Measurements from ENCODE around the gene PSTK. TPM values are rescaled to one million over a fixed set of nuclear protein-coding genes. Genes with fewer than 3 reads are reported as not detected.

The PSTK gene, protein sequence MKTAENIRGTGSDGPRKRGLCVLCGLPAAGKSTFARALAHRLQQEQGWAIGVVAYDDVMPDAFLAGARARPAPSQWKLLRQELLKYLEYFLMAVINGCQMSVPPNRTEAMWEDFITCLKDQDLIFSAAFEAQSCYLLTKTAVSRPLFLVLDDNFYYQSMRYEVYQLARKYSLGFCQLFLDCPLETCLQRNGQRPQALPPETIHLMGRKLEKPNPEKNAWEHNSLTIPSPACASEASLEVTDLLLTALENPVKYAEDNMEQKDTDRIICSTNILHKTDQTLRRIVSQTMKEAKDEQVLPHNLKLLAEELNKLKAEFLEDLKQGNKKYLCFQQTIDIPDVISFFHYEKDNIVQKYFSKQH
- polyA plus RNA-seq (2012; ENCODE audit: insufficient read depth, insufficient read length, low read depth) = 14.9 TPM

DNA sequence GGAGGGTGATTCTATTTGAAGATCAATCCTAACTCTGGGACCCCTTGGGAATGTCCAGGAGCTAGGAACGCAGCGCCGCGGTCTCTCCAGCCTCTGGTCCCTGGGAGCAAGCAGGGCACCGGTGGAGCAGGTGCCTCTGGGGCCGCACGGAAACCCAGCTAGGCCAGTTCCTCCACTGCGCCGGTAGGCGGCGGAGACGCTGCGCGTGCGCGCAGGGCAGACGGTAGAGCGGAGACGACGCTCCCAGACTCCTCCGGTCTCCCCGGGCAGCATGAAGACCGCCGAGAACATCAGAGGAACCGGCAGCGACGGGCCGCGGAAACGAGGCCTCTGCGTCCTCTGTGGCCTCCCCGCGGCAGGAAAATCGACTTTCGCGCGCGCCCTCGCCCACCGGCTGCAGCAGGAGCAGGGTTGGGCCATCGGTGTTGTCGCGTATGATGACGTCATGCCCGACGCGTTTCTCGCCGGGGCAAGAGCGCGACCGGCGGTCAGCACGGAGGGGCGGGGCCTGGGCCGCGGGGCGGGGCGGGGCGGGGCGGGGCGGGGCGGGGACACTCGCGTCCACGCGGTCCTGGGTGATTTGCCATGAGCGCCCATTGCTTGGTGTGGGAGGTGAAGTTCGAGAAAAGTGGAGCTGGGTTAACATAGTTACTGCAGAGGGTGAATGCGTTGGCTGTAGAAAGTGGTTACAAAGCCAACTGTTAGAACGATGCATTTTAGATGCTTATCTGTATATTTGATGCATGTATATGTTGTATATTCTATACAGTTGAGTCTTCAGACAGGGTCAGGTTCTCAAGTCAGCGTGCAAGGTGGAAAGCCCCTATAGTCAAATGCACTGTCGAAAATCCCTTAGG, at the start of gene PSTK:
TSS of gene PSTK (plus strand) at position 193 of the 857 bp plus-strand sequence. CDS start at position 272, 79 bp downstream.
- DNase-seq = peak; percentile 90
- Histone ChIP-seq H3K36me3 (no peaks in the 10 kb centered on the region; the same call in 1 of the 2 replicates), H3K27me3 (no peaks in the 10 kb centered on the region), H3K4me3 (ENCODE audit: low read depth, low read length) (peak within 1 kb of the TSS; percentile 72), H3K4me1 (no peaks in the 10 kb centered on the region), H3K9me3 (no peaks in the 10 kb centered on the region)
- TF ChIP-seq, protein P1, sequence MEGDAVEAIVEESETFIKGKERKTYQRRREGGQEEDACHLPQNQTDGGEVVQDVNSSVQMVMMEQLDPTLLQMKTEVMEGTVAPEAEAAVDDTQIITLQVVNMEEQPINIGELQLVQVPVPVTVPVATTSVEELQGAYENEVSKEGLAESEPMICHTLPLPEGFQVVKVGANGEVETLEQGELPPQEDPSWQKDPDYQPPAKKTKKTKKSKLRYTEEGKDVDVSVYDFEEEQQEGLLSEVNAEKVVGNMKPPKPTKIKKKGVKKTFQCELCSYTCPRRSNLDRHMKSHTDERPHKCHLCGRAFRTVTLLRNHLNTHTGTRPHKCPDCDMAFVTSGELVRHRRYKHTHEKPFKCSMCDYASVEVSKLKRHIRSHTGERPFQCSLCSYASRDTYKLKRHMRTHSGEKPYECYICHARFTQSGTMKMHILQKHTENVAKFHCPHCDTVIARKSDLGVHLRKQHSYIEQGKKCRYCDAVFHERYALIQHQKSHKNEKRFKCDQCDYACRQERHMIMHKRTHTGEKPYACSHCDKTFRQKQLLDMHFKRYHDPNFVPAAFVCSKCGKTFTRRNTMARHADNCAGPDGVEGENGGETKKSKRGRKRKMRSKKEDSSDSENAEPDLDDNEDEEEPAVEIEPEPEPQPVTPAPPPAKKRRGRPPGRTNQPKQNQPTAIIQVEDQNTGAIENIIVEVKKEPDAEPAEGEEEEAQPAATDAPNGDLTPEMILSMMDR (IDR thresholded peaks at IDR 0.05; ENCODE audit: low read depth, low read length) = peak; percentile 80

DNA sequence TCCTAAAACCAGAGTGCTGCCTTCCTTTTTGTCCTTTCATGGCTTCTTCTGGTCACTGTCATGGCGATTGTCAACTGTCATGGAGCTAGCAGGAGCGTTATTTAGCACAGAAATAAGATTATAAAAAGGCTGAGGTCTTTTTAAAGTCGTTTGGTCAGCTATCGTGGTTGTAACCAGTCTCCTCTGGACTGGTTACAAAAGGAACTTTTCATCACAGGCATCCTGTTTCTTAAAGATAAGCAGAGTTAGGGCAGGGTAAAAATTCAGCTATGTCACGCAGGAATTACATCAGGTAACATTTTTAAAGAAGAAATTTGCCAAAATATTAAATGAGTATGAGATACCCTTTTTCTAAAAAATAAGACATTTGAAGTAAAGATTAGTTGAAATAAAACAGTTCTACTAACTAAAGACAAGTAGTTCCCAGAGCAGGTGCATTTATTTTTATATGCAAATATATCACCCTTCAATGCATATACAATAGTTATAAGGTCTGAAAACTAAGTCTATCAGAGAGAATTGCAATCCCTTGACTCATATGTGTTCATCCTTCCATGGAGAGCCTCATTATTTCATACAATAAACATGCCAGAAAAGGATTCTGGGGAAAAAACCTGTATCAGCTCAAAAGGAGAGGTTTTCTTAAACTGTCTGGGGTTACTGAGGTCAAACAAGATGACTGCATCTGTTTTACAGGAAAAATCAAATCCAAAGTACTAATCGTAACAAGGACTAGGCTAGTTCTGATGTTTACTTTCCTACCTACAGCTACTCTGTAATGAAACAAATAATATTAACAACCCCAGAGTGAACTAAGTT, 48.9 kb upstream of the PSTK start:
- Histone ChIP-seq H3K27me3 (no peaks in the 10 kb centered on the region), H3K4me3 (ENCODE audit: low read depth, low read length) (no peak overlapping the region), H3K36me3 (peaks cover 9% of the 10 kb centered on the region; the same call in 1 of the 2 replicates), H3K9me3 (no peaks in the 10 kb centered on the region), H3K4me1 (no peaks in the 10 kb centered on the region)
- DNase-seq = no peak
- TF ChIP-seq, protein P1 (IDR thresholded peaks at IDR 0.05; ENCODE audit: low read depth, low read length) = no peak

DNA sequence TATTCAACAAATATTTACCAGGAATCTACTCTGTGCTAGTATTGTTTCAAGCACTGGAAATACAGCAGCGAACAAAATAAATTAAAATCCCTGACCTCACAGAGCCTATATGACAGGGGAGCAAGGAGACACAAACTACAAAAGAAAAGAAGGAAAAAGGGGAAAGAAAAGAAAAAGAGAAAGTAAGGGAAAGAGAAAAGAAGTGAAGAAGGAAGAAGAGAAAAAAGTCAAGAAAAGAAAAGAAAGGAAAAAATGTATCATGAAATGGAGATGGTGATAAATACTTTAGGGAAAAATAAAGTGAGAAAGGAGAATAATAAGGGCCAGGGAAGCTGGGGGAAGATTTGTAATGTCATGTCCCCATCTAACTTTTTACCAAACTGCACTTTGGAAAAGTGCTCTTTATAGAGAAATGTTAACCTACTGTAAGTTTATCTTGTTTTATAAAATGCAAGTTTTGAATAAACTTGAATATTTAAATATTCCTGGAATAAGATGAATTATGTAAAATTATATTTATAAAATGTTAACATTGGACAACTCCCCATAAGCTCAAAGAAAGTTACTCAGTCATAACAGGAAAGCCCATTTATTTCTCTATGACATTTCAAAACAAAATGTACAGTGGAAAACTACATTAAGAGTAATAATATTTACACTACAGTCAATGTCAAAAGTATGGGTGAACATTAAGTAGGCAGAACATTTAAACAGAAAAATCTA, 40.9 kb upstream of the PSTK start:
- no peak for DNase-seq
- Histone ChIP-seq H3K9me3 (no peaks in the 10 kb centered on the region), H3K36me3 (peaks cover 23% of the 10 kb centered on the region), H3K4me3 (ENCODE audit: low read depth, low read length) (no peak overlapping the region), H3K27me3 (no peaks in the 10 kb centered on the region), H3K4me1 (no peaks in the 10 kb centered on the region; the same call in 1 of the 2 replicates)
- TF ChIP-seq, protein P1 (IDR thresholded peaks at IDR 0.05; ENCODE audit: low read depth, low read length) = no peak

DNA sequence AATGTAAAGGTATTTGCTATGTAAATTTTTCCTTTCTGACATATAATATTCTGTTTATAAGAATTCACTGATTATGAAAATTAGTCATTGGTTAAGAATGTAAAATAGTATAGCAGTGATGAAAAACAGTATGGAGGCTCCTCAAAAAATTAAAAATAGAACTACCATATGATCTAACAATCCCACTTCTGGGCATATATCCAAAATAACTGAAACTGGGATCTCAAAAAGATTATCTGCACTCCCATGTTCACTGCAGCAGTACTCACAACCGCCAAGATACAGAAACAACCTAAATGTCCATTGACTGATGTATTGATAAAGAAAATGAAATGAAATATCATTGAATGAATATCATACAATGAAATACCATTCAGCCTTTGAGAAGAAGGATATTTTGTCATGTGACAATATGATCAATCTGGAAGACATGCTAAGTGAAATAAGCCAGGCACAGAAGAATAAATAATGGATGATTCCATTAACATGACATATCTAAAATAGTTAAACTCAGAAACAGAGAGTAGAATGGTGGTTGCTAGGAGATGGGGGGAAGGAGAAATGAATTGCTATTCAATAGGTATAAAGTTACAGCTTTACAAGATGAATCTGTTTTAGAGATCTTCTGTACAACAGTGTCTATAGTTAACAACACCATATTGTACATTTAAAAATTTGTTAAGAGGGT, 40.2 kb upstream of the PSTK start:
- no peak for DNase-seq
- TF ChIP-seq, protein P1 (IDR thresholded peaks at IDR 0.05; ENCODE audit: low read depth, low read length) = no peak
- Histone ChIP-seq H3K9me3 (no peaks in the 10 kb centered on the region), H3K4me3 (ENCODE audit: low read depth, low read length) (no peak overlapping the region), H3K4me1 (no peaks in the 10 kb centered on the region; the same call in 1 of the 2 replicates), H3K27me3 (no peaks in the 10 kb centered on the region), H3K36me3 (peaks cover 19% of the 10 kb centered on the region)

DNA sequence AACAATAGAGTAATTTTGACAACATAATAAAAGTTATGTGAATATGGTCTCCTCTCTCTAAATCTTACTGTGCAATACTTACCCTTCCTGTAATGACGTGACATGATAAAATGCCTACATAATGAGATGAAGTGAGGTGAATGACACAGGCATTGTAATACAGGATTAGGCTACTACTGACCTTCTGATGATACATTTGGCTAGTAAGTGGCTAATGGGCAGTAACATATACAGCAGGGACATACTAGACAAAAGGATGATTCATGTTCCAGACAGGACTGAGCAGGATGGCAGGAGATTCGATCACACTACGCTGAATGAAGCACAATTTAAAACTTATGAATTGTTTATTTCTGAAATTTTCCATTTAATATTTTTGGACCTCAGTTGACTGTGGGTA, 30.9 kb upstream of the PSTK start:
- Histone ChIP-seq H3K36me3 (peaks cover 10% of the 10 kb centered on the region), H3K27me3 (no peaks in the 10 kb centered on the region), H3K9me3 (no peaks in the 10 kb centered on the region; the same call in 1 of the 2 replicates), H3K4me3 (ENCODE audit: low read depth, low read length) (no peak overlapping the region), H3K4me1 (0 out of 2 replicates have a peak, but pooled peaks cover 2% of the 10 kb centered on the region)
- TF ChIP-seq, protein P1 (IDR thresholded peaks at IDR 0.05; ENCODE audit: low read depth, low read length) = no peak
- DNase-seq = no peak
